NCI-H226 (cell line): ENCODE data around the gene TRABD2A.
"Not testable (repeated sequence)": the region's sequence is repeated elsewhere in the genome, so short reads cannot be mapped to it uniquely, and the experiment has no call there.

Source experiments
- DNase-seq: peaks from one replicate; pipeline ENCODE4 v3.0.0-alpha.2; 2015

The TRABD2A gene

DNA sequence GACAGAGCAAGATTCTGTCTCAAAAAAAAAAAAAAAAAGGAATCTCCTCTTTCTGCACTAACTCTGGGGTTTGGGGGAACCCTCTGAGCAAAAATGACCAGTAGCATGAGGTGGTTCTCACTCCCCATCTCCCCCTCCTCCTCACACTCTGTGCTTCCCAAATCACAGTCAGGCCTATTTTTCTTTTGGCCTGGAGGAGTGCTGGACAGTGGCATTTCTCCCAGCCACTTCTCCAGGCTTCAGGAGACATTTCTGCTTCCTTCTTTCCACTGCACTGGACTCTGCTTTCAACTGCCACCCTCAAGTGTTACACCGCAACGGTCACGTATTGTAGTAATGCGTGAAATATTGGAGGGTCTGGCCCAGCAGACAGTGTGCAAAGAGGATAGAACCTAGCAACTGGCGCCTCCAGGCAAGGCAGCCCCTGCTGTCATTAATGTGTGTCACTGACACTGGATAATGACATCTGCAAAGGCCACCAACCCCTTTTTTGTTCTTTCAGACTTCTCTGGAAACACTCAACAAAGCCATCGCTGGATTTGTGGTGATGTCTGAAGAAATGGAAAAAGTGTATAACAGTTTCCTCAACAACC is 68.9 kb downstream of the TRABD2A start:
- no peak for DNase-seq

DNA sequence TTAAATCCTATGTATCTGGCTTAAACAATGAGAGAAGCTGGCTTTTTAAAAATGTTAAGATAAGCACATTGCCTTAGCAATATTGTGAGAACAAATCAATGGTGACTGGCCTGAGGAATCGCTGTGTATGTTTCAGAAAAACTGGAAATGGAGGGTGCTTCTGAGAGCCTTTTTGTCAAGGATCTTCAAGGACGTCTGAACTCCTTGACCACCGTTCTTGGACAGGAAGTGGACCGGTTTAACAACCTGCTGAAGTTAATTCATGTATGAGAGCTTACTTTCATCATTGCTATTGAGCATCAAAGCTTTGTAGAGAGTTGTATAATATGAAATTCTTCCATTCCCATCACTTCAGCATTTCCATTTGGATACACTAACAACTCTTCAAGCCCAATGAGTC is 72.6 kb downstream of the TRABD2A start:
- DNase-seq = no peak

DNA sequence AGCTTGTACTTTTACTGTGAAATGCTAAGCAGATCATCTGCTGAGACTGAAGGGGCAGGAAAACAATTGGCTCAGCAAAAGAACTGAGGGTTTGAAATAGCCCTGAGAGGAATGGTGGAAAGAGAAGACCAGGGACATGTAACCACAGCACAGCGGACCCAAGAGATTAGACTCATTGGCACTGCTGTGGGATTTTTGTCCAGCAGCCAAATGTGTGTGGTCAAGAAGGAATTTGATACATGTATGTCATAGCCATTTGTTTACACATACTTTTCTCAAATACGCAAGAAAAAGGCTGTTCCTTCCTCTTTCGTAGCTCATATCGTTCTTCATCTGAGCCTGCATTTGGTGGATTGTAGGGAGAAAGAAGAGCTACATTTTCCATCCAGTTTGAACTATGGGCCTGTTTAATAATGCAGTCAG is 73.8 kb downstream of the TRABD2A start:
- DNase-seq = peak; percentile 95

DNA sequence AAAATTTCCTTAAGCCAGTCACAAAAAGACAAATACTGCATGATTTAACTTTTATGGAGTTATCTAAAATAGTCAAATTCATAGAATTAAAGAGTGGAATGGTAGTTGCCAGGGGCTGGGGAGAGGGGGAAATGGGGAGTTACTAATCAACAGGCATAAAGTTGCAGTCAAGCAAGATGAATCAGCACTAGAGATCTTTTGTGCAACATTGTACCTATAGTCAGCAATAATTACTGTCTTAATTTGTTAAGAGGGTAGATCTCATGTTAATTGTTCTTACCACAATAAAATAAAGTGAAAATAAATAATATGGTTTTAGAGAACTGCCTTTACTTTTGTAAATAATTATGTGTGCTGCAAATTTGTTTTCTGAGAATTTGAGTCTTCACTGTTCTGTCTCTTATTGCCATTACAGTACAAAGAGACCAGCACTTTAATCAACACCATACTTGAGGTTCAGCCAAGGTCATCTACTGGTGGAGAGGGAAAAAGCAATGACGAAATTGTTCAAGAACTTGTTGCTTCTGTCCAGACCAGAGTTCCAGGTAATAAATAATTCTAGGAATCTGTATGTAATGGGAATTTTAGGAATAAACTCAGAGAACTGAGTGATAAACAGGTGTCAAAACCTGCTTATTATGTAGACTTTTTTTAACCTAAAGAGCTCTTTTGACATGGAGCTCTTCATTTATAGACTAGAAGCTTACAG is 75.5 kb downstream of the TRABD2A start:
- DNase-seq = peak; percentile 65

DNA sequence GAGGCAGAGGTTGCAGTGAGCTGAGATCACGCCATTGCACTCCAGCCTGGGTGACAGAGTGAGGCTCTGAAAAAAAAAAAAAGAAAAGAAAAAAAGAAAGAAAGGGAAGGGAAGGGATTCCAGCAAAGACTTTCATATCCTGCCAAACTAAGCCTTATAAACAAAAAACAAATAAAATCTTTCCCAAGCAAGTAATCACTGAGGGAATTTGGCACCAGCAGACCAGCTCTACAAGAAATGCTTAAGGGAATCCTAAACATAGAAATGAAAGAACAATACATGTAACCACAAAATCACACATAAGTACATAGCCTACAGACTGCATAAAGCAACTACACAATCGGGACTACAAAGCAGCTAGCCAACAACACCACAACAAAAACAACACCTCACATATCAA is 79.1 kb downstream of the TRABD2A start:
- no peak for DNase-seq

DNA sequence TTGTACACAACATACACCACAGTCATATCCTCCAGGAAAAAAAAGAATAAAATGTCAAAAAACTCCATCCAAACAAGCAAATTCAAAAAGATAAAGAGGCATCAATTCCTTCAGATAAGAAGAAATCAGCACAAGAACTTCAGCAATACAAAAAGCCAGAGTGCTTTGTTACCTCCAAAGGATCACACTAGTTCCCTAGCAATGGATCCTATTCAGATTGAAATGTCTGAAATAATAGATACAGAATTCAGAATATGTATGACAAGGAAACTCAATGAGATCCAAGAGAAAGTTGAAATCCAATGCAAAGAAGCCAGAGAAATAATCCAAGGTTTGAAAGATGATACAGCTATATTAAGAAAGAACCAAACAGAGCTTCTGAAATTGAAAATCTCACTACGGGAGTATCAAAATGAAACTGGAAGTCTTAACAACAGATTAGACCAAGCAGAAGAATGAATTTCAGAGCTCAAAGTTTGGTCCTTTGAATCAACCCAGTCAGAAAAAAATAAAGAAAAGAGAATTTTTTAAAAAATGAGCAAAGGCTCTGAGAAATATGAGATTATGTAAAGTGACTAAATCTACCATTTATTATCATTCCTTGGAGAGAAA is 80.6 kb downstream of the TRABD2A start:
- no peak for DNase-seq

DNA sequence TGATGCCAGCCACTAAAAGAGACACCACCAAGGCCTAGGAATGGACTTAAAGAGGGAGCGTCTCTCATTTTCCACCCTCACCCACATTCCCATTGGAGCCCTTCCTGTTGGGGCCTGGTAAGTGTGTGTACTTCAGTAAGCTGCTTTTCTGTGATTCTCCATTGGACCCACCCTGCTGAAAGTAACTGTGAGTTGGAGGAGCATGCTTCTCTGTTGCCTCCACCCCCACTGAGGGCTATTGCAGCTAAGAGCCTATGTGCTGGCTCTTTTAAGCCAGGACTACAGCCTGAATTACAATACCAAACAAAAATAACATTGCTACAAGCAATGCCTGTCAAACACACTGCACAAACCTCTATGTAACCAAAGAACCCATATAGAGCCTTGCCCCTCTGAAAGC is 81.1 kb downstream of the TRABD2A start:
- DNase-seq = no peak

DNA sequence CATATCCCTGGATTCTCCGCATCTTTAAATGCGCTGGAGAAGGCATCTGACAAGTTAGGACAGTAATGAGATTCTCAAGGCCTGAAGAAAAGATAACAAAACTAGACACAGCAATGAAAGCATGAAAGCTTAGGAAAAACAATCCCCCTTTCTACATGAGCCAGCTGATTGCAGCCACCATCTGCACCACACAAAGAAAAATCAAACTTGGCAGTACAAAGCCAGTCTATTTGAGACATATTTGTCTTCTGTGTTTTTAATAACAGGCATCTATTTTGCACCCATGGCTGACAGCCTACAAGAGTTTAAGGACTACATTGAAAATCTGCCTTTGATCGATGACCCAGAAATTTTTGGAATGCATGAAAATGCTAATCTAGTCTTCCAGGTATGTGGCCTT is 83.6 kb downstream of the TRABD2A start:
- no peak for DNase-seq

DNA sequence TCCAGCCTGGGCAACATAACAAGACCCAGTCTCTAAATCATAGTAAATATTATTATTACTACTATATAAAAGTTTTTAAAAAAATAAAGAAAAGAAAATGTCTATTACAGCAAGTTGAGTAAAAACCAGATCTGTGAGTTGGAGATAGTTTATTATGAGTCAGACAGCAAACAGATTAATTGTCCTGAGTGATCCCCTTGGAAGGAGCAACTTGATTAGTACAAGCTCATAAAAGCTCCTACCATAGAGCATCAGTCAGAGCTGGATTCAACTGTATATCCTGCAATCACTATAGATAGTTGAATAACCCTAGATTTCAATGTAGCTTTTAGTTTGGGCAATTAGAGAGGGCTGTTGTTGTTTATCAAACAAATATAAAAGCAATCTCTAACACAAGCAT is 84.1 kb downstream of the TRABD2A start:
- DNase-seq = no peak

DNA sequence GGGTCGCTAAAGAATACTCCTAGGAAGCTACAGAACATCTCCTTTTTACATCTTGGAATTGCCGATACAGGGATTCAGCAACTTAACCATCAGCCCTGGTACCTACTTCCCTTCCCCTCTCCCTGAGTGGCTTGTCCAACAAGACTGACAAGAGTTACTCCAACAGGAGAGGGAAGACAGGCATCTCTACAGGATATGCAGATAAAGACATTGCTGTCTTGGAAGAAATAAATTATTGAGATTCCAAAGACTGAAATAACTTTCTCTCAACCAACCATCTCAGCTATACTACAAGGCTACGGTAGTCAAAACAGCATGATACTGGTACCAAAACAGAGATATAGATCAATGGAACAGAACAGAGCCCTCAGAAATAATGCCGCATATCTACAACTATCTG is 87.2 kb downstream of the TRABD2A start:
- DNase-seq = no peak

DNA sequence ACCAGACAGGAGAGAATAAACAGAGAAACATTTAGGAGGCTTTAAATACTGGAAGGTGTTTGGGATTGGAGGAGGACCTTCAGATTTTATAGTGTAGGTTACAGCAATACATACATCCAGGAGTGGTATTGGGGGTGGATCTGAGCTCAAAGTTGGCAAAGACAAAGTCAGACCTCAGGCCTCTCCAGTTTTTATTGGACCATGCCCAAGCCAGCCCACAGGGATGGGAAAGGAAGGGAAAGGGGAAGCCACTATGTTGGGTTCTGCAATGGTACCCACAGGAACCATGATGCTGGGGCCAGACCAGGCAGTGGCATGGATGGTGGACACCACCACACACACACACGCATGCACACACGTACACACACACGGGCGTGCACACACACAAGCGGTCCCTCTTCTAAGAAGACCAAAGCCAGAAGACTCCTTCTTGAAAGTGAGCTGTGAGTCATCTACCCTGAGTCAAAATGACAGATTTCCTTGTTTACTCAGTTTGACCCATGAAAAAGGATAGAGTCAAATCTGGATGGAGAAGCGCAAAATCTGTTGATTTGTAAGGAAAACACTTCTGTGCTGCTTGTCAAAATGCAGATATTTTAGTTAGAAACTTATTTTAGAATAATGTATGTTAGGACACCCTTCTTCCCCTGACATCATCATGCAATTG is 87.9 kb downstream of the TRABD2A start:
- DNase-seq = peak; percentile 22

DNA sequence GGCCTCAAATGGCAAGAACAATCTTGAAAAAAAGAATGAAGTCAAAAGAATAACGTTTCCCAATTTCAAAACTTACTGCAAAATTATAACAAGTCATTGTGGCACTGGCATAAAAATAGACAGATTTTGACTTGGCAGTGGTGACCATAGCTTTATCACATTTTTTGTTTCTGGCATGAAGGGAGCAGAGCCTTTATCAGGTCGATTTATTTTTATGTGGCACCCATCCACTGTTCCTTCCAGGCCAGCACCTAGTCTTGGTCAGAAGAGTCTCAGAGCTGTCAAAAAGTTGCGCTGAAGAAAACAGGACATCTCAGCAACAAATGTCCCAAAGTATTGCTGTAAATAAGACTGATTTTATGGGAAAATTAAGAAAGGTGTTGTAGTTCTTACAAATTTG is 92.4 kb downstream of the TRABD2A start:
- no peak for DNase-seq

DNA sequence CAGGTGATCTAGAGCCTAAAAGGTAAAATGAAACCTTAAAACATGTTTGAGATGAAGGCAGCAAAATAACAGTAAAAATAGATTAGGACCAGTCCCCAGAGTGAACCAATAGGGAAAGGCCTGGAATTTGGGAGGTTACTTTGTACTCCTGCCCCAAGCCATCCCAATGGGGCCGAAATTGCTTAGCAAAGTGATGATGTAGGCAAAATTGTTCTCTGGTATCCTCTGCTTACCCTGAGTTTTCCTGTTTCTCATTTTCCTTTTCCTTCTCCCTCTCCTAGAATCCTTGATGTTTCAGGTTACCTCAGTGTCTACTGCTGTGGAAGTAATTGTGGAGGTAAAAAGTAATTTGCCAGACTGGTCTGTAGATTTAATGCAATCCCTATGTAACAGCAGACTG is 92.9 kb downstream of the TRABD2A start:
- no peak for DNase-seq

DNA sequence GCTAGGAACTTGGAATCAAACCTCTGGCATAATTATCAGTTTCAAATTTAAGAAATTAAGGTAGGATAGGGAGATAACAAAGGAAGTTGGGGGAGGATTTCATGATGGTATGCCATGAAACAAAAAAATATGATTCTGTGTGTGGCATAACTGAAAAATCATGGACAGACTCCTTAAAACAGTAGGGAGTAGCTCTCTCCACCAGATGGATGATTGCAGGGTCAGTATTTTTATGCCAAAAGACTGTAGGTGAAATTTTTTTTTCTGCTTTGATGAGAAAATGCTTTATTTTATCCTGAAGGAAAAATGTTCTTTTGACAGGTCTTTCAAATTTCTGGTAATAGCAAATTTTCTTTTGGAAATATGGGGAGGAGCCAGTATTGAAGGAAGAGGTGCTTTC is 94.3 kb downstream of the TRABD2A start:
- DNase-seq = no peak

DNA sequence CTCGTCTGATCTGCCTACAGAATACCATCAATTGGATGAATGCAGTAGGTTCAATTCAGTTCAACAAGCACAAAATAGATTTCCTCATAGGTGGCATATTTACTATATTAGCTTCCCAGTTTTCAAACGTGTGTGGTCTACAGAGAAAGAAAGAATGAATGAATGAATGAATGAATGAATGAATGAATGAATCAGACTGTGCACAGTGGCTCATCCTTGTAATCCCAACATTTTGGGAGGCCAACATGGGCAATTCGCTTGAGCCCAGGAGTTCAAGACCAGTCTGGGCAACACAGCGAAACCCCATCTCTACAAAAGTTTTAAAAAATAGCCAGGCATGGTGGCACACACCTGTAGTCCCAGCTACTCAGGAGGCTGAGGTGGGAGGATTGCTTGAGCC is 94.9 kb downstream of the TRABD2A start:
- no peak for DNase-seq

DNA sequence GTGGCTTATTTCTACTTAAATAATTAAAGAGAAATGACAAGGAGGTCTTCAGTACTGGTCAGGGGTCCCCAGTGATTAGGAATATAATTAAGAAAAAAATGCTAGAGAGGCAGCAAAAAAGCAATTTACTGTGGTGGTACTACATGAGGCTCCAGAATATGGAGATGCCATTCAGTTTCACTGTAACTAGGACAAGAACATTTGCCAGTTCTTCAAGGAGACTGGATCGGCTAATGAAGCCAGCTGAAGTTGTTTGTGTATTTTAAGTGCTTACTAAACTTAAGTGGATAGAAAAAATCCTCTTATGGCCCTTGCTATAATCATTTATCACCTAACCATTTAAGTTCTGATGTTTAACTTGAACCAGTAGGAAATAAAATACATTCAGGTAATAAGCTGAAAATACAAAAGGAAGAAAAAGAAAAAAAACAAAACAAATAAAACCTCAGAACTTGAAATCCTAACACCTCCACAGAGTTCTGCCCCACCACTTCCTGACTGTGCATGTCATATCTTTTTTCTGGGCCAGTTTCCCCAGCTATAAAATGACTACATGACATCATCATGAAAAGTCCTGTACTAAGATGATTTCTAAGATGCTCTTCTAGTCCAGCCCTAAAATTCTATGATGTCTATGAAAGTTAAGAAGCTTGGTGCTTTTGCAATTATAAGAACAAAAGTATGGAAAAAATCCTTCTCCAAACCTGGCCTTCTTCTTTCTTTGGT is 98.0 kb downstream of the TRABD2A start:
- DNase-seq = no peak

DNA sequence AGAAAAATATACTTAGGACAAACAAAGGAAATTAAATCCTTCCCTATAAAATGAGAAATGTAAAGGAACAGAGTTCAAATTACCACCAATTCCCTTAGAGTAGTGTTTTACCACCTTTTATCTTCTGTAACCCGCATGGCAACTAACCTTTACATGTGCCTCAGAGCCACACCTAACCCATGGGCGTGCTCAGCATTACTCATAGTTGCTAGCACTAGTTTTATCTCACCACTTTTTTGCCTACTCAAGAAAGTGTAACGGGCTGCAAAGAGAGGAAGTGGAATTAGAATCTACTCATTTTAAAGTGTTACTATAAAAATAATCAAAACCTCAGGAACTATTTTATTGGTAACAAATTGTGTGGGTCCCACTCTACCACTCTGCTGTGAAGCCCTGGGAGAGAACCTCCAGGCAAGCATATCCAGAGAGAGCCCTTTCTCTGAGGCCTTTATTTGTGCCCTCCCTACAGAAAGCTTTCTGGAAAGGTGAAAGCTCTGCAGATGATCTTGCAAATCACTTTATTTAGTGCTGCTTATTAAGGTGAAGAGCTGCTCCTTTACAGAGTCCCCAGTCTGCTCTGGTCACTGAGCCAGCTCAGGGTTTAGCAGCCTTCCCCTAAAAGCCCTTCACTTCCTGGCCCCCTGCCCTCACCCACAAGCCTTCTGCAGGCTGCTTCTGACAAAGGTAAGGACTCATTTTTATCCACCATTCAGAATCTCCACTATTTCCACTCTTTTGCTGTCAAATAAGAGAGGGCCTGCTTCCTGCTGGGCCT is 98.8 kb downstream of the TRABD2A start:
- DNase-seq = peak; percentile 75

DNA sequence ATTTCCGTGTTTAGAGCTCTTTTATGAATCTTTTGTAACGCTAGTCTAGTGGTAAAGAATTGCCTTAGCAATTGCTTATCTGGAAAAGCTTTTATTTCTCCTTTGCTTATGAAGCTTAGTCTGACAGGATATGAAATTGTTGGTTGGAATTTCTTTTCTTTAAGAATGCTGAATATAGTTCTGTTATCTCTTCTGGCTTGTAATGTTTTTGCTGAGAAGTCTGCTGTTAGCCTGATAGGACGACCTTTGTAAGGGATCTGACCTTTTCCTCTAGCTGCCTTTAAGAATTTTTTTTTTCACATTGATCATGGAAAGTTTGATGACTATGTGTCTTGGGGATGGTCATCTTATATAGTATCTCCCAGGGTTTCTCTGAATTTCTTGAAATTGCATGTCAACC is 101.1 kb downstream of the TRABD2A start:
- peak; percentile 62 for DNase-seq

DNA sequence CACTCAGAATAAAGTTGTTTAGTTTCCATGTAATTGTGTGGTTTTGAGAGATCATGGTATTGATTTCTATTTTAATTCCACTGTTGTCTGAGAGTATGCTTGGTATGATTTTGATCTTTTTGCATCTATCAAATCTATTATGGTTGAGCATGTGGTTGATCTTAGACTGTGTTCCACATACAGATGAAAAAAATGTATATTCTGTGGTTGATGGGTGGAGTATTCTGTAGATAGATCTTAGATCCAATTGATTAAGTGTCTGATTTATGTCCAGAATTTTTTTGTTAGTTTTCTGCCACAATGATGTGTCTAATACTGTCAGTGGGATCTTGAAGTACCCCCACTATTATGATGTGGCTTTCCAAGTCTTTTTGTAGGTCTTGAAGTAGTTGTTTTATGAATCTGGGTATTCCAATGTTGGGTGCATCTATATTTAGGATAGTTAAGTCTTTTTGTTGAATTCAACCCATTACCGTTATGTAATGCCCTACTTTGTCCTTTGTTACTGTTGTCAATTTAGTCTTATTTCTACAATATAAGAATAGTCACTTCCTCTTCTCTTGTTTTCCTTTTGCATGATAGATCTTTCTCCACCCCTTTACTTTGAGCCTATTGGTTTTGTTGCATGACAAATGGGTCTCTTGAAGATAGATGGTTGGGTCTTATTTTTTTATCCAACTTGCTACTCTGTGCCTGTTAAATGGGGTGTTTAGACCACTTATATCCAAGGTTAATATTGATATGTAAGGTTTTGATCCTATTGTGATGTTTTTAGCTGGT is 101.8 kb downstream of the TRABD2A start:
- DNase-seq = no peak

DNA sequence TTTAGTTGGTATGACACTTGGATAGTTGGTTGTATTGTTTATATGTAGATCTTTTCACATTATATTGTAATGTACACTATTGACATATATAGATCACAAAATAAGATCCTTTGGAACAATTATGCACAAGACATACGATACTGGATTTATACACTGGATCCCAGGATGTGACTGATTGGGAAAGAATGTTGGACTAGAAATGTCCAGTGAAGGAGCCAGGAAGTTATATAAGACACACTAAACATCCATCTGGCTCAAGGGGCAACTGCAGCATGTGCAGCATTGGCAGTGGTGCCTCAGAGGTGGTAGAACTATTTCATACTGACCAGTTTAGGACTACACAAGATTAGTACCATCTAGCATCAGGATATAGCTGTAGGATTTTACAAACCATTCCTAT is 104.9 kb downstream of the TRABD2A start:
- peak; percentile 58 for DNase-seq

DNA sequence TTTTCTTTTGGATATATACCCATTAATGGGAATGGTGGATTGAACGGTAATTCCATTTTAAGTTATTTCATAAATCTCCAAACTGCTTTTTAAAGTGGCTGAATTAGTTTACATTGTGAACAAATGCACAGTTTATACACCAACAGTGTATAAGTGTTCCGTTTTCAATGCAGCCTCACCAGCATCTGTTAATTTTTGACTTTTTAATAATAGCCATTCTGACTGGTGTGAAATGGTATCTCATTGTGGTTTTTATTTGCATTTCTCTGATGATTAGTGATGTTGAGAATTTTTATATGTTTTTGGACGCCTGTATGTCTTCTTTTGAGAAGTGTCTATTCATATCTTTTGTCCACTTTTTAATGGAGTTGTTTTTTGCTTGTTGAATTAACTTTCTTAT is 107.3 kb downstream of the TRABD2A start:
- DNase-seq = not testable (repeated sequence)
